HCT116 (cell line): Measurements from ENCODE around the gene CLEC20A. TPM values are rescaled to one million over a fixed set of nuclear protein-coding genes. Genes with fewer than 3 reads are reported as not detected.
A peak's percentile ranks its signal among the peaks of the same experiment; 100 is the strongest.

ENCODE experiments used
- ATAC-seq: fragments of 200-7000 bp; cut with Tn5 transposase; 2 replicates; pipeline ENCODE4 v1.9.1; 2020; ENCODE audit warnings: mild to moderate bottlenecking, moderate library complexity
- BruUV-seq: library from RNA; stranded (reverse); fragments of 400-500 nt; replicated peaks from 2 replicates; lab custom pipeline; 2021; lab: Mats Ljungman, UMichigan
- CTCF ChIA-PET: fragments of 300-600 bp; sonication (Branson Sonifier 250); formaldehyde crosslinking; loops from one replicate; lab custom pipeline; 2021; ENCODE audit warnings: antibody characterized with exemption; lab: Charles Lee
- POLR2A ChIA-PET: fragments of 300-600, 350-600 bp; sonication (Branson Sonifier 250); formaldehyde crosslinking; loops from one replicate; lab custom pipeline; 2021; ENCODE audit warnings: antibody characterized with exemption; lab: Charles Lee
- RAD21 ChIA-PET, 2 experiments: fragments of 300-600 bp; sonication (Branson Sonifier 250); formaldehyde crosslinking; loops; one replicate each; lab custom pipeline; 2023; ENCODE audit warnings: low total read pairs in 2 of 2; ENCODE audit not compliant: uncharacterized antibody in 2 of 2, unreplicated experiment in 2 of 2, low non-redundant PET in 1 of 2; lab: Charles Lee
- DNase-seq: peaks from one replicate; pipeline ENCODE4 v3.0.0-alpha.2; 2010; ENCODE audit warnings: low read depth, low spot score
- H2AFZ ChIP-seq: fragments of 200-600 bp; shearing (Covaris generic), sonication (generic); 2 replicates; pipeline ENCODE4 v1.6.1; 2017; ENCODE audit warnings: low read depth, mixed run types, mixed read lengths, antibody characterized with exemption, low read length; ENCODE audit not compliant: poor library complexity, severe bottlenecking
- H3K27ac ChIP-seq: 2 replicates; pipeline ENCODE4 v1.5.1; 2012; ENCODE audit warnings: low read depth, low read length
- H3K27me3 ChIP-seq: fragments of 200-600 bp; sonication (generic); 2 replicates; pipeline ENCODE4 v1.6.1; 2016; ENCODE audit warnings: mixed run types, low read length, mixed read lengths; ENCODE audit not compliant: insufficient read depth
- H3K36me3 ChIP-seq, 2 experiments: fragments of 200-500 bp in 1 of 2; fragments of 200-600 bp in 1 of 2; sonication (Bioruptor generic) in 1 of 2; sonication (generic) in 1 of 2; 2 replicates each; pipeline versions ENCODE4 v1.5.1 to v1.6.1; 2014 to 2016; ENCODE audit warnings: low read length in 2 of 2, inconsistent platforms in 1 of 2, mixed read lengths in 1 of 2, mixed run types in 1 of 2; ENCODE audit not compliant: insufficient read depth in 2 of 2, control insufficient read depth in 1 of 2
- H3K4me1 ChIP-seq, 2 experiments: fragments of 200-600 bp in 1 of 2; sonication (generic) in 1 of 2; 2 replicates each; pipeline versions ENCODE4 v1.5.1 to v1.6.1; 2012 to 2017; ENCODE audit warnings: low read length in 2 of 2, inconsistent platforms in 1 of 2, mild to moderate bottlenecking in 1 of 2, mixed read lengths in 1 of 2, mixed run types in 1 of 2, moderate library complexity in 1 of 2; ENCODE audit not compliant: insufficient read depth in 2 of 2, control insufficient read depth in 1 of 2
- H3K4me2 ChIP-seq: fragments of 200-600 bp; sonication (generic); 2 replicates; pipeline ENCODE4 v1.6.1; 2017; ENCODE audit warnings: mixed run types, low read length, mixed read lengths
- H3K4me3 ChIP-seq, 2 experiments: fragments of 200-600 bp in 1 of 2; sonication (generic) in 1 of 2; replicated peaks in 1 of 2; 2 replicates each; pipeline ENCODE4 v1.5.1; 2011 to 2016; ENCODE audit warnings: low read length in 2 of 2, control low read depth in 1 of 2, low read depth in 1 of 2, mild to moderate bottlenecking in 1 of 2, mixed read lengths in 1 of 2, mixed run types in 1 of 2
- H3K79me2 ChIP-seq: fragments of 200-600 bp; sonication (generic); 2 replicates; pipeline ENCODE4 v1.6.1; 2017; ENCODE audit warnings: mild to moderate bottlenecking, mixed run types, low read length, moderate library complexity, mixed read lengths; ENCODE audit not compliant: insufficient read depth
- H3K9ac ChIP-seq: fragments of 200-600 bp; sonication (generic); 2 replicates; pipeline ENCODE4 v1.6.1; 2016; ENCODE audit warnings: low read length, mixed read lengths
- H3K9me2 ChIP-seq: fragments of 200-600 bp; sonication (generic), shearing (Covaris generic); 2 replicates; pipeline ENCODE4 v1.6.1; 2017; ENCODE audit warnings: mixed run types, mild to moderate bottlenecking, moderate library complexity; ENCODE audit not compliant: insufficient read depth
- H3K9me3 ChIP-seq, 2 experiments: fragments of 200-500 bp in 1 of 2; fragments of 200-600 bp in 1 of 2; sonication (Bioruptor generic) in 1 of 2; sonication (generic) in 1 of 2; 2 replicates each; pipeline ENCODE4 v1.6.1; 2014 to 2017; ENCODE audit warnings: low read length in 2 of 2, mixed read lengths in 2 of 2, inconsistent platforms in 1 of 2, low read depth in 1 of 2, mild to moderate bottlenecking in 1 of 2, mixed run types in 1 of 2, moderate library complexity in 1 of 2; ENCODE audit not compliant: control insufficient read depth in 1 of 2, insufficient read depth in 1 of 2
- H4K20me1 ChIP-seq: fragments of 200-600 bp; sonication (generic), shearing (Covaris generic); 2 replicates; pipeline ENCODE4 v1.6.1; 2017; ENCODE audit warnings: mixed run types, mild to moderate bottlenecking, moderate library complexity; ENCODE audit not compliant: insufficient read depth
- CBX3 ChIP-seq: IDR thresholded peaks from 2 replicates; pipeline ENCODE4 v1.6.1; 2012; ENCODE audit warnings: low read depth
- EGR1 ChIP-seq: IDR thresholded peaks from 2 replicates; pipeline ENCODE4 v1.6.1; 2012; ENCODE audit warnings: low read depth
- FOSL1 ChIP-seq: IDR thresholded peaks from 2 replicates; pipeline ENCODE4 v1.6.1; 2012; ENCODE audit warnings: low read depth
- REST ChIP-seq: IDR thresholded peaks from 2 replicates; pipeline ENCODE4 v1.6.1; 2012; ENCODE audit warnings: low read depth
- SIN3A ChIP-seq: IDR thresholded peaks from 2 replicates; pipeline ENCODE4 v1.6.1; 2012; ENCODE audit warnings: low read depth
- SP1 ChIP-seq: IDR thresholded peaks from 2 replicates; pipeline ENCODE4 v1.6.1; 2012; ENCODE audit warnings: low read depth
- ZFX ChIP-seq: fragments of 450-650 bp; IDR thresholded peaks from 2 replicates; pipeline ENCODE4 v1.6.1; 2017
- intact Hi-C: fragments of 100-400 bp; cut with micrococcal nuclease; formaldehyde crosslinking; loops from 2 replicates; pipeline ENCODE4 v1.10.0; 2022
- total RNA-seq: library from RNA; stranded (reverse); gene quantifications from one replicate; pipeline ENCODE4 v1.2.1, GENCODE V29; 2021; ENCODE audit not compliant: unreplicated experiment

The CLEC20A gene
- total RNA-seq, 1 experiment from 2014 or later, result not detected

GRCh38 chr1:178520803-178521202 is 24.0 kb upstream of the CLEC20A start (continued):
- TF ChIP-seq REST, result no peak
- TF ChIP-seq ZFX, result no peak
- no peak for TF ChIP-seq SP1
- TF ChIP-seq CBX3, result no peak
- no peak for TF ChIP-seq SIN3A
- TF ChIP-seq FOSL1, result no peak

- no peak overlapping the region for H3K9ac ChIP-seq
- peak overlapping the region; percentile 12 for H2AFZ ChIP-seq
- ChIA-PET RAD21 (no interaction called here), CTCF (no interaction called here), POLR2A (no interaction called here)
- H3K9me2 ChIP-seq, result no peaks in the 10 kb centered on the region
- H3K9me3 ChIP-seq, result no peaks in the 10 kb centered on the region
- no peaks in the 10 kb centered on the region for H4K20me1 ChIP-seq
- intact Hi-C loops, result no loop called here
- H3K27me3 ChIP-seq, result no peaks in the 10 kb centered on the region
- BruUV-seq, result no TSS peak
- H3K4me3 ChIP-seq, result no peak overlapping the region
- H3K4me1 ChIP-seq, result no peaks in the 10 kb centered on the region
- DNase-seq (no peak), ATAC-seq (no peak)
- H3K27ac ChIP-seq, result no peak overlapping the region
- TF ChIP-seq EGR1, result no peak
- no peaks in the 10 kb centered on the region for H3K36me3 ChIP-seq
- H3K79me2 ChIP-seq, result no peaks in the 10 kb centered on the region
- H3K4me2 ChIP-seq, result no peak overlapping the region
Measured at GRCh38 chr1:178518894-178519293, 22.1 kb upstream of the CLEC20A start.
